ENCODE data around the gene CLIC6. TPM values are rescaled to one million over a fixed set of nuclear protein-coding genes. Genes with fewer than 3 reads are reported as not detected.

The CLIC6 gene
- total and polyA plus RNA-seq, 2 of the 8 experiments (the other 6 are each of a cell fraction or from before 2014, with no cell fraction given), result 0.42 to 1.3 TPM

DNA sequence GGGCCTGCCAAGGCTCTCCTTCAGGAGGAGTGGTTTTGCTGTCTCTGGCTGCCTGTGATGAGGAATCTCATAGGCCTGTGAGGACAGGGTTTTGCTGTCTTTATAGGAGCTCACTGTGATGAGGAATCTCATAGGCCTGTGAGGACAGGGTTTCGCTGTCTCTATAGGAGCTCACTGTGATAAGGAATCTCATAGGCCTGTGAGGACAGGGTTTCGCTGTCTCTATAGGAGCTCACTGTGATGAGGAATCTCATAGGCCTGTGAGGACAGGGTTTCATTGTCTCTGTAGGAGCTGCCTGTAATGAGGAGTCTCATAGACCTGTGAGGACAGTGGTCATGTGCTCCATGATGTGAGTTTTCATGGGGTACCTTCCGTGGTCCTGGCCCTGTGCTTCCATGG, 29.0 kb downstream of the CLIC6 start:
- Histone ChIP-seq H3K18ac (ENCODE audit: extremely low read depth, low read length) (no peak overlapping the region), H2BK120ac (replicated peaks; ENCODE audit: low read depth, low read length) (no peak overlapping the region), H4K5ac (ENCODE audit: insufficient read length, low read depth, low read length) (no peak overlapping the region), H3K36me3 (ENCODE audit: control insufficient read depth in 2 of 4, insufficient read depth in 4 of 4, low read length in 3 of 4) (no peaks in the 10 kb centered on the region), H3K9ac (replicated peaks in 1 of 4; ENCODE audit: extremely low read depth in 1 of 4, low read depth in 3 of 4, low read length in 3 of 4) (no peak overlapping the region), H2BK15ac (ENCODE audit: low read length) (no peak overlapping the region), H3K9me3 (ENCODE audit: insufficient read depth in 2 of 2, low read depth in 1 of 2, low read length in 1 of 2) (no peaks in the 10 kb centered on the region), H3K23me2 (ENCODE audit: low read depth, low read length) (peaks cover 2% of the 10 kb centered on the region; the same call in 1 of the 2 replicates), H4K8ac (ENCODE audit: extremely low read depth, insufficient read depth, low read length) (no peak overlapping the region), H3K4me3 (ENCODE audit: extremely low read depth in 1 of 4, insufficient read depth in 2 of 4, low read depth in 3 of 4, low read length in 4 of 4) (no peak overlapping the region), H2BK20ac (ENCODE audit: low read length) (no peak overlapping the region), H3K79me2 (ENCODE audit: control insufficient read depth in 1 of 2, insufficient read depth in 2 of 2, low read length in 2 of 2) (no peaks in the 10 kb centered on the region), H4K91ac (replicated peaks; ENCODE audit: insufficient read length, low read length) (no peak overlapping the region), H3K27ac (ENCODE audit: low read depth, low read length) (no peak overlapping the region), H3K4me1 (replicated peaks in 1 of 4; ENCODE audit: control insufficient read depth in 3 of 4, insufficient read depth in 4 of 4, low read length in 3 of 4) (peaks cover 0 to 3% (median under 1%) of the 10 kb centered on the region in 4 experiments; a peak in 3 of 7 replicates), H3K56ac (replicated peaks; ENCODE audit: insufficient read length, low read depth, low read length) (no peak overlapping the region), H4K20me1 (replicated peaks in 1 of 2; ENCODE audit: control insufficient read depth in 1 of 2, insufficient read depth in 2 of 2, low read length in 2 of 2) (no peaks in the 10 kb centered on the region), H3K79me1 (ENCODE audit: low read depth, low read length) (no peaks in the 10 kb centered on the region), H3K4ac (replicated peaks; ENCODE audit: insufficient read length, low read depth, low read length) (no peak overlapping the region), H3K14ac (ENCODE audit: insufficient read length) (no peak overlapping the region), H2AFZ (ENCODE audit: low read length) (no peak overlapping the region), H2BK5ac (ENCODE audit: low read depth, low read length) (no peak overlapping the region), H3K23ac (ENCODE audit: insufficient read length) (no peak overlapping the region), H3K27me3 (replicated peaks in 1 of 4; ENCODE audit: control insufficient read depth in 3 of 4, extremely low read depth in 1 of 4, insufficient read depth in 3 of 4, low read length in 3 of 4) (no peaks in the 10 kb centered on the region), H3K4me2 (ENCODE audit: insufficient read depth in 1 of 2, low read depth in 2 of 2, low read length in 2 of 2) (no peak overlapping the region), H2AK5ac (ENCODE audit: low read depth, low read length) (no peak overlapping the region), H2BK12ac (ENCODE audit: low read depth, low read length) (0 out of 2 replicates have a peak overlapping the region, but pooled peaks have one; percentile 91)
- POLR2A ChIA-PET (ENCODE audit: partially characterized antibody), result no interaction called here
- TF ChIP-seq SIX5 (IDR thresholded peaks at IDR 0.05; ENCODE audit: low read depth, low read length) (no peak), NRF1 (IDR thresholded peaks at IDR 0.05; ENCODE audit: low read depth, low read length) (no peak), POLR2A (IDR thresholded peaks at IDR 0.05; ENCODE audit: control extremely low read depth in 1 of 2, low read depth in 2 of 2, low read length in 2 of 2) (no peak), FOSL1 (IDR thresholded peaks at IDR 0.05; ENCODE audit: insufficient read depth, low read depth, low read length) (no peak), SAP30 (IDR thresholded peaks at IDR 0.05; ENCODE audit: insufficient read depth, insufficient replicate concordance, low read length) (no peak), CHD2 (IDR thresholded peaks at IDR 0.05; ENCODE audit: low read length) (no peak), TCF12 (IDR thresholded peaks at IDR 0.05; ENCODE audit: low read depth, low read length) (no peak), BCL11A (IDR thresholded peaks at IDR 0.05; ENCODE audit: low read depth in 2 of 2, low read length in 2 of 2) (no peak)
- TF ChIP-seq, protein P1, sequence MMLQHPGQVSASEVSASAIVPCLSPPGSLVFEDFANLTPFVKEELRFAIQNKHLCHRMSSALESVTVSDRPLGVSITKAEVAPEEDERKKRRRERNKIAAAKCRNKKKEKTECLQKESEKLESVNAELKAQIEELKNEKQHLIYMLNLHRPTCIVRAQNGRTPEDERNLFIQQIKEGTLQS (IDR thresholded peaks at IDR 0.05; ENCODE audit: insufficient read depth, low read depth, low read length), result no peak
- TF ChIP-seq, protein P2, sequence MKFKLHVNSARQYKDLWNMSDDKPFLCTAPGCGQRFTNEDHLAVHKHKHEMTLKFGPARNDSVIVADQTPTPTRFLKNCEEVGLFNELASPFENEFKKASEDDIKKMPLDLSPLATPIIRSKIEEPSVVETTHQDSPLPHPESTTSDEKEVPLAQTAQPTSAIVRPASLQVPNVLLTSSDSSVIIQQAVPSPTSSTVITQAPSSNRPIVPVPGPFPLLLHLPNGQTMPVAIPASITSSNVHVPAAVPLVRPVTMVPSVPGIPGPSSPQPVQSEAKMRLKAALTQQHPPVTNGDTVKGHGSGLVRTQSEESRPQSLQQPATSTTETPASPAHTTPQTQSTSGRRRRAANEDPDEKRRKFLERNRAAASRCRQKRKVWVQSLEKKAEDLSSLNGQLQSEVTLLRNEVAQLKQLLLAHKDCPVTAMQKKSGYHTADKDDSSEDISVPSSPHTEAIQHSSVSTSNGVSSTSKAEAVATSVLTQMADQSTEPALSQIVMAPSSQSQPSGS (IDR thresholded peaks at IDR 0.05; ENCODE audit: low read length), result no peak
- 95% methylated on average over 3 of the region's 3 CpGs; no CpG with 5 or more reads in 1 of the 2 experiments for WGBS, 2 experiments (ENCODE audit: extremely low coverage in 1 of 2, insufficient coverage in 1 of 2, insufficient read length in 1 of 2, insufficient replicate concordance in 2 of 2, low coverage in 1 of 2, low lambda C conversion rate in 2 of 2, missing lambda C conversion rate in 1 of 2)
- CTCF ChIA-PET (ENCODE audit: partially characterized antibody), result interaction anchor here (1.2 to 2.2 kb wide), 2 partner anchors 12 to 48 kb away, joined by 3 to 6 read pairs; no protein-coding TSS in a partner anchor
- DNase-seq (ENCODE audit: low read depth in 1 of 2, low spot score in 2 of 2), result no peak
- FAIRE-seq, result no peak
